ENCODE data around the gene NFILZ.

NFILZ gene

GRCh38 chr19:8629996-8630683 is at the start of gene NFILZ:
Gene NFILZ (plus strand): TSS chr19:8630633. CDS start chr19:8676766, 46,133 bp downstream.
- no peak for DNase-seq

- peak; percentile 90 for DNase-seq
These were observed 49.6 kb upstream of the NFILZ start for GRCh38 chr19:8580710-8581281.

GRCh38 chr19:8584965-8585893 is 45.2 kb upstream of the NFILZ start:
- DNase-seq = no peak

GRCh38 chr19:8585894-8586750 is 44.3 kb upstream of the NFILZ start:
- DNase-seq = peak; percentile 74

- DNase-seq = no peak
These were observed 41.2 kb upstream of the NFILZ start for GRCh38 chr19:8589177-8589714.

- peak; percentile 98 for DNase-seq
These were observed 38.0 kb upstream of the NFILZ start for GRCh38 chr19:8592231-8593009.

GRCh38 chr19:8593931-8594330 is 36.5 kb upstream of the NFILZ start:
- DNase-seq = no peak

- DNase-seq = no peak
These were observed 34.8 kb upstream of the NFILZ start for GRCh38 chr19:8595651-8596050.

GRCh38 chr19:8596168-8596567 is 34.3 kb upstream of the NFILZ start:
- DNase-seq = no peak

GRCh38 chr19:8600064-8600463 is 30.4 kb upstream of the NFILZ start:
- DNase-seq = no peak

GRCh38 chr19:8600816-8601215 is 29.6 kb upstream of the NFILZ start:
- DNase-seq = no peak

- no peak for DNase-seq
These were observed 28.6 kb upstream of the NFILZ start for GRCh38 chr19:8601796-8602195.

- DNase-seq = no peak
These were observed 24.9 kb upstream of the NFILZ start for GRCh38 chr19:8605514-8605913.

- no peak for DNase-seq
These were observed 23.0 kb upstream of the NFILZ start for GRCh38 chr19:8607386-8607785.

- DNase-seq = no peak
These were observed 21.5 kb upstream of the NFILZ start for GRCh38 chr19:8608941-8609278.

GRCh38 chr19:8609279-8610040 is 21.0 kb upstream of the NFILZ start:
- peak; percentile 71 for DNase-seq

GRCh38 chr19:8610041-8610935 is 20.1 kb upstream of the NFILZ start, which contains the start of gene ADAMTS10:
Gene ADAMTS10 (minus strand): TSS chr19:8610715. CDS start chr19:8605710, 5,005 bp downstream.
- peak; percentile 71 for DNase-seq

GRCh38 chr19:8610936-8611300 is 19.5 kb upstream of the NFILZ start:
- DNase-seq = no peak

GRCh38 chr19:8611391-8611876 is 19.0 kb upstream of the NFILZ start:
- DNase-seq = peak; percentile 52

Measured in hematopoietic multipotent progenitor cell treated with erythropoietin and hydrocortisone succinate and interleukin-3 and kit ligand, for 4 days (in vitro differentiated cells).